ENCODE measurements around the gene CLPTM1L.

- no peak for TF ChIP-seq EP300 (IDR thresholded peaks at IDR 0.05; ENCODE audit: low read depth)
- TF ChIP-seq POLR2A (IDR thresholded peaks at IDR 0.05) = no peak
- no peak for TF ChIP-seq CTCF (IDR thresholded peaks at IDR 0.05)
These were observed 21.1 kb downstream of the CLPTM1L start for GRCh38 chr5:1323803-1324173.

Data from transverse colon (tissue), 3 donors.